Upper lobe of left lung (tissue), 4 donors: ENCODE results near the gene SLC19A2.

Experiments used
- EP300 ChIP-seq, 4 donors: sonication (generic); formaldehyde crosslinking; IDR thresholded peaks; one replicate each; pipeline ENCODE4 v1.5.1; 2017; ENCODE audit warnings: antibody characterized with exemption in 4 of 4, control low read depth in 2 of 4
- POLR2A ChIP-seq, 4 donors: fragments of 450-650 bp; IDR thresholded peaks; one replicate each; pipeline ENCODE4 v1.5.1; 2016 to 2017; ENCODE audit warnings: antibody characterized with exemption in 4 of 4, mild to moderate bottlenecking in 2 of 4
- TF ChIP-seq, protein P1 (sequence below), 6 experiments: fragments of 450-650 bp in 4 of 6; fragments of 200-600 bp in 2 of 6; sonication (generic) in 2 of 6; IDR thresholded peaks; one replicate each; pipeline ENCODE4 v1.5.1; 2016 to 2019; ENCODE audit warnings: antibody characterized with exemption in 6 of 6

GRCh38 chr1:169534653-169535052 is 48.9 kb upstream of the SLC19A2 start:
- TF ChIP-seq, protein P1, sequence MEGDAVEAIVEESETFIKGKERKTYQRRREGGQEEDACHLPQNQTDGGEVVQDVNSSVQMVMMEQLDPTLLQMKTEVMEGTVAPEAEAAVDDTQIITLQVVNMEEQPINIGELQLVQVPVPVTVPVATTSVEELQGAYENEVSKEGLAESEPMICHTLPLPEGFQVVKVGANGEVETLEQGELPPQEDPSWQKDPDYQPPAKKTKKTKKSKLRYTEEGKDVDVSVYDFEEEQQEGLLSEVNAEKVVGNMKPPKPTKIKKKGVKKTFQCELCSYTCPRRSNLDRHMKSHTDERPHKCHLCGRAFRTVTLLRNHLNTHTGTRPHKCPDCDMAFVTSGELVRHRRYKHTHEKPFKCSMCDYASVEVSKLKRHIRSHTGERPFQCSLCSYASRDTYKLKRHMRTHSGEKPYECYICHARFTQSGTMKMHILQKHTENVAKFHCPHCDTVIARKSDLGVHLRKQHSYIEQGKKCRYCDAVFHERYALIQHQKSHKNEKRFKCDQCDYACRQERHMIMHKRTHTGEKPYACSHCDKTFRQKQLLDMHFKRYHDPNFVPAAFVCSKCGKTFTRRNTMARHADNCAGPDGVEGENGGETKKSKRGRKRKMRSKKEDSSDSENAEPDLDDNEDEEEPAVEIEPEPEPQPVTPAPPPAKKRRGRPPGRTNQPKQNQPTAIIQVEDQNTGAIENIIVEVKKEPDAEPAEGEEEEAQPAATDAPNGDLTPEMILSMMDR (IDR thresholded peaks at IDR 0.05): no peak
- no peak for TF ChIP-seq POLR2A (IDR thresholded peaks at IDR 0.05)
- no peak for TF ChIP-seq EP300 (IDR thresholded peaks at IDR 0.05)
